Right atrium auricular region (tissue), 2 donors: ENCODE results near the gene PPP1R27. TPM values are rescaled to one million over a fixed set of nuclear protein-coding genes. Genes with fewer than 3 reads are reported as not detected.

Experiments
- DNase-seq: peaks from one replicate; pipeline ENCODE4 v3.0.0-alpha.2; 2019; ENCODE audit warnings: low spot score
- H3K27ac ChIP-seq, 2 donors: fragments of 200-600 bp; sonication (generic); 1 replicate in 1 of 2; 2 replicates in 1 of 2; pipeline ENCODE4 v1.5.1; 2016 to 2019
- H3K27me3 ChIP-seq, 2 donors: fragments of 200-600 bp; sonication (generic); one replicate each; pipeline versions ENCODE4 v1.5.1 to v1.6.0; 2017 to 2019
- H3K36me3 ChIP-seq: fragments of 200-600 bp; sonication (generic); one replicate; pipeline ENCODE4 v1.5.1; 2016
- H3K4me1 ChIP-seq, 2 donors: fragments of 200-600 bp; sonication (generic); one replicate each; pipeline versions ENCODE4 v1.5.1 to v1.6.0; 2017 to 2019
- H3K4me3 ChIP-seq, 2 donors: fragments of 200-600 bp; sonication (generic); 1 replicate in 1 of 2; 2 replicates in 1 of 2; pipeline ENCODE4 v1.5.1; 2017 to 2019; ENCODE audit warnings: mild to moderate bottlenecking in 1 of 2, moderate library complexity in 1 of 2
- H3K9me3 ChIP-seq, 2 donors: fragments of 200-600 bp; sonication (generic); one replicate each; pipeline ENCODE4 v1.5.1; 2019
- total RNA-seq, 2 donors: library from RNA; depleted of rRNA; stranded (reverse); fragments of >200 nt; gene quantifications; one replicate each; pipeline ENCODE4 v1.1.0, GENCODE V29; 2016
- TF ChIP-seq, protein P1 (sequence below), 2 donors: fragments of 200-600 bp; sonication (generic); IDR thresholded peaks; one replicate each; pipeline ENCODE4 v1.5.1; 2019; ENCODE audit warnings: antibody characterized with exemption in 2 of 2

PPP1R27 gene
- total RNA-seq, 2 donors from 2014 or later = not detected

- H3K27ac ChIP-seq = no peak overlapping the region
- H3K4me1 ChIP-seq = peaks cover 0 to 7% of the 10 kb centered on the region in 2 donors
- DNase-seq = no peak
- no peaks in the 10 kb centered on the region for H3K9me3 ChIP-seq
- peaks cover 53% of the 10 kb centered on the region for H3K36me3 ChIP-seq
- H3K4me3 ChIP-seq = no peak overlapping the region
- no peaks in the 10 kb centered on the region for H3K27me3 ChIP-seq
- TF ChIP-seq, protein P1, sequence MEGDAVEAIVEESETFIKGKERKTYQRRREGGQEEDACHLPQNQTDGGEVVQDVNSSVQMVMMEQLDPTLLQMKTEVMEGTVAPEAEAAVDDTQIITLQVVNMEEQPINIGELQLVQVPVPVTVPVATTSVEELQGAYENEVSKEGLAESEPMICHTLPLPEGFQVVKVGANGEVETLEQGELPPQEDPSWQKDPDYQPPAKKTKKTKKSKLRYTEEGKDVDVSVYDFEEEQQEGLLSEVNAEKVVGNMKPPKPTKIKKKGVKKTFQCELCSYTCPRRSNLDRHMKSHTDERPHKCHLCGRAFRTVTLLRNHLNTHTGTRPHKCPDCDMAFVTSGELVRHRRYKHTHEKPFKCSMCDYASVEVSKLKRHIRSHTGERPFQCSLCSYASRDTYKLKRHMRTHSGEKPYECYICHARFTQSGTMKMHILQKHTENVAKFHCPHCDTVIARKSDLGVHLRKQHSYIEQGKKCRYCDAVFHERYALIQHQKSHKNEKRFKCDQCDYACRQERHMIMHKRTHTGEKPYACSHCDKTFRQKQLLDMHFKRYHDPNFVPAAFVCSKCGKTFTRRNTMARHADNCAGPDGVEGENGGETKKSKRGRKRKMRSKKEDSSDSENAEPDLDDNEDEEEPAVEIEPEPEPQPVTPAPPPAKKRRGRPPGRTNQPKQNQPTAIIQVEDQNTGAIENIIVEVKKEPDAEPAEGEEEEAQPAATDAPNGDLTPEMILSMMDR (IDR thresholded peaks at IDR 0.05) = no peak
Observed at GRCh38 chr17:81844327-81844851, 9.5 kb upstream of the PPP1R27 start.

- no peak for DNase-seq
- no peak overlapping the region for H3K27ac ChIP-seq
Observed at GRCh38 chr17:81843713-81844326, 9.0 kb upstream of the PPP1R27 start.

DNA sequence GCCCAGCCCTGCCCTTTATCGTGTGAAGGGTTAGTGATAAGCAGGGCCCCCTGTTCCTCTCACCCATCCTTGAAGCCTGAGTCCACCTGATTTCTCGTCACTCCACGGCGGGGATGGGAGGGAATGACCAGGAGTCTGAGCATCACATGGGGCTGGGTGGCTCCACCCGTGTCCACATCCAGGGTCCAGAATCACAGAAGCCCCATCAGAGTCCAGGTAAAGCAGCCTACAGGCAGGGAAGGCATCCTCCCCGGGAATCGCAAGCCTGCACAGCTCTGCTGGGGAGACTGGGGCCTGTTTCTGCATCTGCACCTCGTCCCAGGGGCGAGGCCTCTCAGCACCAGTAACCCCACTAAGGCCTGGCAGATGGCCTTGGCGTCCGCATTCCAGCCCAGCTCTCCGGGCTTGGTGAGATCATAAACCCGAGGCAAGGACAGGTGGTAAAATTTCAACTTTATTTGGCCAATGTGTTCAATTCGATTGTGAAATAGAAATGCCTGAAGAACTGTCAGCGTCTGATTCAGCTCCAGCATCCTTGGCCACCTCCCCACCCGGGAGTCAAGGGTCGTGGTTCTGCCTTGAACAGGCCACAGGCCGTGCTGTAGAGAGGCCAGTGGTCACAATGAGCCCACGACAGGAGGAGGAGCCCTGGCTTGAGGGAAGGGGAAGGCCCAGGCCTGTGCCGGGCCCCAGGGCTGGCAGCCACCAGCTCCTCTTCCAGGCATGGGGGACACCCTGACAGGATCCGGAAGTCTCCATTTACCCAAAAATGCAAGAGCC lies 8.1 kb upstream of the PPP1R27 start:
- H3K4me1 ChIP-seq = peaks cover 0 to 7% of the 10 kb centered on the region in 2 donors
- H3K36me3 ChIP-seq = peaks cover 48% of the 10 kb centered on the region
- no peaks in the 10 kb centered on the region for H3K27me3 ChIP-seq
- DNase-seq = no peak
- no peak overlapping the region for H3K27ac ChIP-seq
- no peaks in the 10 kb centered on the region for H3K9me3 ChIP-seq
- H3K4me3 ChIP-seq = no peak overlapping the region
- TF ChIP-seq, protein P1 (IDR thresholded peaks at IDR 0.05) = no peak

More at GRCh38 chr17:81843713-81844326, 9.0 kb upstream of the PPP1R27 start:
- TF ChIP-seq, protein P1 (IDR thresholded peaks at IDR 0.05) = no peak
- Histone ChIP-seq H3K36me3 (peaks cover 53% of the 10 kb centered on the region), H3K9me3 (no peaks in the 10 kb centered on the region), H3K4me3 (no peak overlapping the region), H3K4me1 (peaks cover 0 to 7% of the 10 kb centered on the region in 2 donors), H3K27me3 (no peaks in the 10 kb centered on the region)

DNA sequence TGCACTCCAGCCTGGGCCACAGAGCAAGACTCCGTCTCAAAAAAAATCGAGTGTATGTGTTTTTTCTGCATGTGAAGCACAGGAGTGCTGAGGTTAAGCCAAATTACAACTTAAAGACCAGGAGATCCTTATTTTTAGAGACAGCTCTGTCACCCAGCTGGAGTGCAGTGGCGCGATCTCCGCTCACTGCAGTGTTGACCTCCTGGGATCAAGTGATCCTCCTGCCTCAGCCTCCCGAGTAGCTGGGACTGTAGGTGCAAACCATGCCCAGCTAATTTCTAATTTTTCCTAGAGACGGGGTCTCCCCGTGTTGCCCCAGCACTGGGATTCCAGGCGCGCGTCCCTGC lies 7.5 kb upstream of the PPP1R27 start:
- Histone ChIP-seq H3K27me3 (no peaks in the 10 kb centered on the region), H3K4me1 (peaks cover 0 to 7% of the 10 kb centered on the region in 2 donors), H3K36me3 (peaks cover 43% of the 10 kb centered on the region), H3K4me3 (no peak overlapping the region), H3K27ac (no peak overlapping the region), H3K9me3 (no peaks in the 10 kb centered on the region)
- no peak for DNase-seq
- TF ChIP-seq, protein P1 (IDR thresholded peaks at IDR 0.05) = no peak

DNA sequence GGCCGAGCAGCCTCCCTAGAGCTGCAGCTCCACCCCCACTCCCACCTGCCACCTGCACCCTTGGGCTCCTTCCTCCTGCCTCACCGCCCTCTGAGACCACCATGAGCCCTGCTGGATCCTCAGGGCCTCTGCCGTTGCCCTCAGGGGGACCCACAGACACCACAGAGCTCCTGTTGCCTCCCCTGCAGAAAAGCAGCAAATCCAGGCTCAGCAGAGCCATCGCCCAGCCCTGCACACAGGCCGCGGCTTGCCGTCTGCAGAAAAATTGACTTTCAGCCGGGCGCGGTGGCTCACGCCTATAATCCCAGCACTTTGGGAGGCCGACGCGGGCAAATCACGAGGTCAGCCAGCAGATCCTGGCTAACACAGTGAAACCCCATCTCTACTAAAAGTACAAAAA lies 7.0 kb upstream of the PPP1R27 start:
- TF ChIP-seq, protein P1 (IDR thresholded peaks at IDR 0.05) = no peak
- DNase-seq = no peak
- Histone ChIP-seq H3K4me1 (peaks cover 0 to 7% of the 10 kb centered on the region in 2 donors), H3K9me3 (no peaks in the 10 kb centered on the region), H3K36me3 (peaks cover 38% of the 10 kb centered on the region), H3K27ac (peak overlapping the region in 1 of 2 donors; percentile 66), H3K4me3 (no peak overlapping the region), H3K27me3 (no peaks in the 10 kb centered on the region)
